ENCODE results near the gene NOC2L.

NOC2L gene

DNA sequence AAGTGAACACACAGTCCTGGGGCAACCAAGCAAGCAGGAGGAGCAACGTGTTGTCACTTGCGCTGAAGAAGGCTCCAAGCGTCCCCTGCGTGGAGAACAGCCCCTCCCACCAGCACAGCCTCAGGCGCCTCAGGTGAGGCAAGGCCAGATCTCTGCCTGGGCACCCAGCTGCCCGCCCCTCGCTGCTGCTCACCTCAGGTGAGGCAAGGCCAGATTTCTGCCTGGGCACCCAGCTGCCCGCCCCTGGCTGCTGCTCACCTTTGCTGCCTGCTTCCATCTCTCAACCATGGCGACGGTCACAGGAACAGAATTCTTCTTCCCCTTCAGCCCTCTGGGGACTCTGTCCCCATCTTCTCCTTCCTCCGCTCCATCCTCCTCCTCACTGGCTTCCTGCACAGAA lies 2.4 kb downstream of the NOC2L start:
- no peak overlapping the region for H3K4me2 ChIP-seq (ENCODE audit: low read length)
- H3K36me3 ChIP-seq (ENCODE audit: insufficient read depth, low read length) = peaks cover 54% of the 10 kb centered on the region
- no peaks in the 10 kb centered on the region for H3K9me2 ChIP-seq (ENCODE audit: low read depth, low read length)
- H3K4me1 ChIP-seq (ENCODE audit: insufficient read depth, low read length, severe bottlenecking) = peaks cover 26% of the 10 kb centered on the region
- no peaks in the 10 kb centered on the region for H3K27me3 ChIP-seq (ENCODE audit: insufficient read depth, low read length)
- no peaks in the 10 kb centered on the region for H4K20me1 ChIP-seq (ENCODE audit: insufficient read depth, low read length)
- H3K4me3 ChIP-seq (ENCODE audit: low read depth, low read length, poor library complexity, severe bottlenecking) = no peak overlapping the region
- no peak overlapping the region for H3K9ac ChIP-seq (ENCODE audit: low read length)
- H3K79me2 ChIP-seq (ENCODE audit: insufficient read depth, low read length) = peaks cover 12% of the 10 kb centered on the region
- TF ChIP-seq, protein P1, sequence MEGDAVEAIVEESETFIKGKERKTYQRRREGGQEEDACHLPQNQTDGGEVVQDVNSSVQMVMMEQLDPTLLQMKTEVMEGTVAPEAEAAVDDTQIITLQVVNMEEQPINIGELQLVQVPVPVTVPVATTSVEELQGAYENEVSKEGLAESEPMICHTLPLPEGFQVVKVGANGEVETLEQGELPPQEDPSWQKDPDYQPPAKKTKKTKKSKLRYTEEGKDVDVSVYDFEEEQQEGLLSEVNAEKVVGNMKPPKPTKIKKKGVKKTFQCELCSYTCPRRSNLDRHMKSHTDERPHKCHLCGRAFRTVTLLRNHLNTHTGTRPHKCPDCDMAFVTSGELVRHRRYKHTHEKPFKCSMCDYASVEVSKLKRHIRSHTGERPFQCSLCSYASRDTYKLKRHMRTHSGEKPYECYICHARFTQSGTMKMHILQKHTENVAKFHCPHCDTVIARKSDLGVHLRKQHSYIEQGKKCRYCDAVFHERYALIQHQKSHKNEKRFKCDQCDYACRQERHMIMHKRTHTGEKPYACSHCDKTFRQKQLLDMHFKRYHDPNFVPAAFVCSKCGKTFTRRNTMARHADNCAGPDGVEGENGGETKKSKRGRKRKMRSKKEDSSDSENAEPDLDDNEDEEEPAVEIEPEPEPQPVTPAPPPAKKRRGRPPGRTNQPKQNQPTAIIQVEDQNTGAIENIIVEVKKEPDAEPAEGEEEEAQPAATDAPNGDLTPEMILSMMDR (IDR thresholded peaks at IDR 0.05; ENCODE audit: low read length) = no peak
- no peaks in the 10 kb centered on the region for H3F3A ChIP-seq (ENCODE audit: insufficient read depth, low read length)
- no peaks in the 10 kb centered on the region for H3K9me3 ChIP-seq (ENCODE audit: low read length)
- no peak overlapping the region for H3K27ac ChIP-seq (ENCODE audit: low read depth, low read length, poor library complexity, severe bottlenecking)
- H2AFZ ChIP-seq (ENCODE audit: low read length) = no peak overlapping the region

DNA sequence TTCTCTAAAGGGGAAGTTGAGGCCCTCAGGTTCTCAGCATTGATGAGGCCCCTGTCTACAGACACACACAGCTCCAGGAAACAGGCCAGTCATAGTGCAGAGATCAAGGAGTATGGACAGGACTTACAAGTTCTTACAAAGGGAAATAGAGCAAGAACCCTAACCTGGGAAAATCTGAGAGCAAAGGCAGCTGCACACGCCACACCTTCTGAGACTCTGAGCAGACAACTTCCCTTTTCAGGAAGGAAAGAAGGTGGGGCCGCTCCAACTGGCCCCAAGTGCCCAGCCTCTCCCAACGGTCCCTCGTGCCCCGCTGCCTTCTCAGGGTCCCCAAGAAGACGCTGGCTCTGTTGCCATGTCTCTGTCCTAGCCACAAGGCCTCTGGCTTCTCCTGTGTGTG lies 3.6 kb downstream of the NOC2L start:
- no peak overlapping the region for H2AFZ ChIP-seq (ENCODE audit: low read length)
- no peaks in the 10 kb centered on the region for H3K9me2 ChIP-seq (ENCODE audit: low read depth, low read length)
- no peaks in the 10 kb centered on the region for H4K20me1 ChIP-seq (ENCODE audit: insufficient read depth, low read length)
- H3K4me2 ChIP-seq (ENCODE audit: low read length) = no peak overlapping the region
- no peak overlapping the region for H3K27ac ChIP-seq (ENCODE audit: low read depth, low read length, poor library complexity, severe bottlenecking)
- peaks cover 66% of the 10 kb centered on the region for H3K36me3 ChIP-seq (ENCODE audit: insufficient read depth, low read length)
- H3K9ac ChIP-seq (ENCODE audit: low read length) = no peak overlapping the region
- H3K79me2 ChIP-seq (ENCODE audit: insufficient read depth, low read length) = peaks cover 12% of the 10 kb centered on the region
- H3K9me3 ChIP-seq (ENCODE audit: low read length) = no peaks in the 10 kb centered on the region
- no peak for TF ChIP-seq EZH2 (IDR thresholded peaks at IDR 0.05; ENCODE audit: borderline replicate concordance, low read length)
- TF ChIP-seq, protein P1 (IDR thresholded peaks at IDR 0.05; ENCODE audit: low read length) = no peak
- no peaks in the 10 kb centered on the region for H3F3A ChIP-seq (ENCODE audit: insufficient read depth, low read length)
- no peak overlapping the region for H3K4me3 ChIP-seq (ENCODE audit: low read depth, low read length, poor library complexity, severe bottlenecking)
- H3K4me1 ChIP-seq (ENCODE audit: insufficient read depth, low read length, severe bottlenecking) = peaks cover 20% of the 10 kb centered on the region
- H3K27me3 ChIP-seq (ENCODE audit: insufficient read depth, low read length) = no peaks in the 10 kb centered on the region

DNA sequence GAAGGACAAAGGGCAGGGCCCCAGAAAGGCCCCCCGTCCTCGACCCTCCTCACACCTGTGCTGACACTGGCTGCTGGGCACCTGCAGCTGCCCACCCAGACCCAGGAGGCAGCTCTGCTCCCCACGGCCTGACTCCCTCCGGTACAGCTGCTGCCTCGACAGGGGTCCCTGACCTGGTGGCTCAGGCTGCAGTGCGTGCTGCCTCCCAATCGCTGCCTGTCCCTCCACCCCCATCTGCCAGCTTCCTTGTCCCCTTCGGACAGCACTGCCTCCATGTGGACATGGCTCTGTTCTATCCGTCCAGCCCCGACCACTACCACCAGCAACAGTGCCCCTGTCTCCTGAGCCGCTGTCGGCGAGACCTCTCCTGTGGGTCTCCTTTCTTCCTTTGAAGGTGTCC lies 4.1 kb downstream of the NOC2L start:
- TF ChIP-seq, protein P1 (IDR thresholded peaks at IDR 0.05; ENCODE audit: low read length) = no peak
- no peak for TF ChIP-seq EZH2 (IDR thresholded peaks at IDR 0.05; ENCODE audit: borderline replicate concordance, low read length)
- Histone ChIP-seq H3K79me2 (ENCODE audit: insufficient read depth, low read length) (peaks cover 12% of the 10 kb centered on the region), H3K4me2 (ENCODE audit: low read length) (no peak overlapping the region), H3K9ac (ENCODE audit: low read length) (no peak overlapping the region), H2AFZ (ENCODE audit: low read length) (no peak overlapping the region), H3K9me2 (ENCODE audit: low read depth, low read length) (no peaks in the 10 kb centered on the region), H3K4me3 (ENCODE audit: low read depth, low read length, poor library complexity, severe bottlenecking) (no peak overlapping the region), H3K27ac (ENCODE audit: low read depth, low read length, poor library complexity, severe bottlenecking) (no peak overlapping the region), H3K36me3 (ENCODE audit: insufficient read depth, low read length) (peaks cover 71% of the 10 kb centered on the region), H3K9me3 (ENCODE audit: low read length) (no peaks in the 10 kb centered on the region), H3F3A (ENCODE audit: insufficient read depth, low read length) (no peaks in the 10 kb centered on the region), H4K20me1 (ENCODE audit: insufficient read depth, low read length) (no peaks in the 10 kb centered on the region), H3K27me3 (ENCODE audit: insufficient read depth, low read length) (no peaks in the 10 kb centered on the region), H3K4me1 (ENCODE audit: insufficient read depth, low read length, severe bottlenecking) (peaks cover 16% of the 10 kb centered on the region)

Measured in OCI-LY1 (cell line).